Progenitor cell of endocrine pancreas (in vitro differentiated cells): ENCODE results near the gene MSI2. TPM values are rescaled to one million over a fixed set of nuclear protein-coding genes. Genes with fewer than 3 reads are reported as not detected.
A peak's percentile ranks its signal among the peaks of the same experiment; 100 is the strongest.

Experiments used
- DNase-seq: peaks from one replicate; pipeline ENCODE4 v3.0.0; 2021; ENCODE audit warnings: low spot score; ENCODE audit not compliant: unreplicated experiment
- H3K27ac Mint-ChIP-seq: 2 replicates; pipeline ENCODE4 v1.8.0; 2021; ENCODE audit warnings: mild to moderate bottlenecking, moderate library complexity, mixed read lengths
- H3K27me3 Mint-ChIP-seq: 2 replicates; pipeline ENCODE4 v1.8.0; 2021; ENCODE audit warnings: mixed read lengths
- H3K36me3 Mint-ChIP-seq: 2 replicates; pipeline ENCODE4 v1.8.0; 2022; ENCODE audit warnings: mixed read lengths; ENCODE audit not compliant: insufficient read depth
- H3K4me1 Mint-ChIP-seq: 2 replicates; pipeline ENCODE4 v1.8.0; 2021; ENCODE audit warnings: low read depth, mixed read lengths
- H3K4me3 Mint-ChIP-seq: 2 replicates; pipeline ENCODE4 v1.8.0; 2021; ENCODE audit warnings: low read depth, mild to moderate bottlenecking, moderate library complexity, mixed read lengths
- H3K9me3 Mint-ChIP-seq: 2 replicates; pipeline ENCODE4 v1.8.0; 2021; ENCODE audit warnings: low read depth, mixed read lengths
- CTCF ChIP-seq: fragments of 200-600 bp; sonication (generic); IDR thresholded peaks from one replicate; pipeline ENCODE4 v1.5.0; 2021; ENCODE audit warnings: antibody characterized with exemption, mild to moderate bottlenecking; ENCODE audit not compliant: unreplicated experiment
- total RNA-seq: library from RNA; stranded (reverse); gene quantifications from 2 replicates; pipeline ENCODE4 v1.2.1, GENCODE V29; 2021

Gene MSI2
- total RNA-seq, 1 donor from 2014 or later: 164 TPM

GRCh38 chr17:57512691-57513090 is 256.4 kb downstream of the MSI2 start:
- TF ChIP-seq CTCF: no peak
- Mint-ChIP-seq H3K27me3 (no peaks in the 10 kb centered on the region), H3K36me3 (peaks cover 2% of the 10 kb centered on the region), H3K4me1 (peaks cover 11% of the 10 kb centered on the region), H3K4me3 (no peak overlapping the region), H3K9me3 (no peaks in the 10 kb centered on the region), H3K27ac (no peak overlapping the region)
- DNase-seq: no peak

- H3K4me1 Mint-ChIP-seq: peaks cover 20% of the 10 kb centered on the region
- no peak overlapping the region for H3K4me3 Mint-ChIP-seq
- no peak overlapping the region for H3K27ac Mint-ChIP-seq
- H3K9me3 Mint-ChIP-seq: no peaks in the 10 kb centered on the region
- DNase-seq: no peak
- H3K36me3 Mint-ChIP-seq: peaks cover 2% of the 10 kb centered on the region
- H3K27me3 Mint-ChIP-seq: no peaks in the 10 kb centered on the region
- TF ChIP-seq CTCF: no peak
These were observed 257.2 kb downstream of the MSI2 start for GRCh38 chr17:57513569-57513968.

- peaks cover 27% of the 10 kb centered on the region for H3K4me1 Mint-ChIP-seq
- H3K27ac Mint-ChIP-seq: no peak overlapping the region
- no peak overlapping the region for H3K4me3 Mint-ChIP-seq
- no peak for TF ChIP-seq CTCF
- H3K36me3 Mint-ChIP-seq: peaks cover 2% of the 10 kb centered on the region
- H3K9me3 Mint-ChIP-seq: no peaks in the 10 kb centered on the region
- no peak for DNase-seq
- H3K27me3 Mint-ChIP-seq: no peaks in the 10 kb centered on the region
These were observed 258.3 kb downstream of the MSI2 start for GRCh38 chr17:57514614-57515013.

- no peak overlapping the region for H3K27ac Mint-ChIP-seq
- H3K36me3 Mint-ChIP-seq: peaks cover 2% of the 10 kb centered on the region
- no peaks in the 10 kb centered on the region for H3K27me3 Mint-ChIP-seq
- no peak for TF ChIP-seq CTCF
- no peaks in the 10 kb centered on the region for H3K9me3 Mint-ChIP-seq
- H3K4me3 Mint-ChIP-seq: no peak overlapping the region
- DNase-seq: no peak
- peaks cover 27% of the 10 kb centered on the region for H3K4me1 Mint-ChIP-seq
These were observed 259.4 kb downstream of the MSI2 start for GRCh38 chr17:57515662-57516211.

- H3K27ac Mint-ChIP-seq: peak overlapping the region; percentile 85
- peaks cover 2% of the 10 kb centered on the region for H3K36me3 Mint-ChIP-seq
- no peak for TF ChIP-seq CTCF
- H3K4me3 Mint-ChIP-seq: no peak overlapping the region
- H3K9me3 Mint-ChIP-seq: no peaks in the 10 kb centered on the region
- no peak for DNase-seq
- H3K4me1 Mint-ChIP-seq: peaks cover 30% of the 10 kb centered on the region
- no peaks in the 10 kb centered on the region for H3K27me3 Mint-ChIP-seq
These were observed 260.2 kb downstream of the MSI2 start for GRCh38 chr17:57516290-57517230.
